ENCODE measurements around the gene AP1G1.

Gene AP1G1

DNA sequence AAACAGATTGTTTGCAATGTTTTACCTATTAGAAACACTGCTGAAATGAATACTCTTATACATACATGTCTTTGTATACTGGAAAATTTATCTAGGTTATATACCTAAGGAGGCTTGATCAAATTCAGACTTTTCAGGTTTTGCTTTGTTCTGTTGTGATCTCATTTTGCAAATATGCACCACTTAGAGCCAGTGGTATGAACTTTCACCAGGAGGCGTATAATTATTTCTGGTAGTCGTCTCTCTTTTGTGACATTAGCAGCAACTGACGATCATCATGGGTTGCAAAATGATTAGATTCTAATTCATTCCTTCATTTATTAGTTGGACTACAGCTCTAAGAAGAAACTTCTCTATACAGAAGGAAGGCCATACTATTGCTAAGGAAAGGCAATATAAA lies 26.9 kb downstream of the AP1G1 start:
- peaks cover 74% of the 10 kb centered on the region for H3K79me2 ChIP-seq (ENCODE audit: control insufficient read depth, low read length)
- no peak overlapping the region for H3K27ac ChIP-seq (ENCODE audit: low read depth, low read length)
- H3K36me3 ChIP-seq (ENCODE audit: control insufficient read depth, low read length): peaks cover 35% of the 10 kb centered on the region
- no peaks in the 10 kb centered on the region for H3K9me3 ChIP-seq (ENCODE audit: control insufficient read depth, insufficient read depth, low read length)
- H3K9me2 ChIP-seq (replicated peaks; ENCODE audit: control insufficient read depth, low read length): no peaks in the 10 kb centered on the region
- H3F3A ChIP-seq (ENCODE audit: control insufficient read depth, insufficient read depth): no peaks in the 10 kb centered on the region
- TF ChIP-seq EZH2phosphoT487 (IDR thresholded peaks at IDR 0.05; ENCODE audit: borderline replicate concordance, low read length): no peak
- TF ChIP-seq, protein P1, sequence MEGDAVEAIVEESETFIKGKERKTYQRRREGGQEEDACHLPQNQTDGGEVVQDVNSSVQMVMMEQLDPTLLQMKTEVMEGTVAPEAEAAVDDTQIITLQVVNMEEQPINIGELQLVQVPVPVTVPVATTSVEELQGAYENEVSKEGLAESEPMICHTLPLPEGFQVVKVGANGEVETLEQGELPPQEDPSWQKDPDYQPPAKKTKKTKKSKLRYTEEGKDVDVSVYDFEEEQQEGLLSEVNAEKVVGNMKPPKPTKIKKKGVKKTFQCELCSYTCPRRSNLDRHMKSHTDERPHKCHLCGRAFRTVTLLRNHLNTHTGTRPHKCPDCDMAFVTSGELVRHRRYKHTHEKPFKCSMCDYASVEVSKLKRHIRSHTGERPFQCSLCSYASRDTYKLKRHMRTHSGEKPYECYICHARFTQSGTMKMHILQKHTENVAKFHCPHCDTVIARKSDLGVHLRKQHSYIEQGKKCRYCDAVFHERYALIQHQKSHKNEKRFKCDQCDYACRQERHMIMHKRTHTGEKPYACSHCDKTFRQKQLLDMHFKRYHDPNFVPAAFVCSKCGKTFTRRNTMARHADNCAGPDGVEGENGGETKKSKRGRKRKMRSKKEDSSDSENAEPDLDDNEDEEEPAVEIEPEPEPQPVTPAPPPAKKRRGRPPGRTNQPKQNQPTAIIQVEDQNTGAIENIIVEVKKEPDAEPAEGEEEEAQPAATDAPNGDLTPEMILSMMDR (IDR thresholded peaks at IDR 0.05; ENCODE audit: low read depth, low read length, poor library complexity, severe bottlenecking): no peak
- no peak overlapping the region for H3K4me2 ChIP-seq (ENCODE audit: low read length)
- H3K27me3 ChIP-seq (ENCODE audit: control insufficient read depth, low read length): no peaks in the 10 kb centered on the region
- H3K4me3 ChIP-seq (ENCODE audit: low read length): no peak overlapping the region
- peaks cover 3% of the 10 kb centered on the region for H3K4me1 ChIP-seq (ENCODE audit: control insufficient read depth, low read length)
- no peaks in the 10 kb centered on the region for H4K20me1 ChIP-seq (ENCODE audit: control insufficient read depth, insufficient read depth, low read depth, low read length)

DNA sequence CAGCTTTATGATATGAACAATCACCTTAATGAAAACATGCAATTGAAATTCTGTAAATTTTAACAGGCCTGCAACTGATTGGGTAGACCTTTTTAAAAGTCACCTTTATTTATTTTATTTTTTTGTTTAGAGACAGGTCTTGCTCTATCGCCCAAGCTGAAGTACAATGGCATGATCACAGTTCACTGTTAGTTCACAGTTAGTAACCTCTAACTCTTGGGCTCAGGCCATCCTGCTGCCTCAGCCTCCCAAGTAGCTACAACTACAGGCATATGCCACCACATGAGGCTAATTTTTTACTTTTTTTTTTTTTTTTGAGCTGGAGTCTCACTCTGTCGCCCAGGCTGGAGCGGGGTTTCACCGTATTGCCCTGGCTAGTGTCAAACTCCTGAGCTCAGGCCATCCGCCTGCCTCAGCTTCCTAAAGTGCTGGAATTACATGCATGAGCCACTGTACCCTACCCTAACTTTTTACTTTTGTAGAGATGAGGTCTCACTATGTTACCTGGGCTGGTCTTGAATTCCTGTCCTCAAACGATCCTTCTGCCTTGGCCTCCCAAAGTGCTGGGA lies 28.0 kb downstream of the AP1G1 start:
- no peak for TF ChIP-seq EZH2phosphoT487 (IDR thresholded peaks at IDR 0.05; ENCODE audit: borderline replicate concordance, low read length)
- TF ChIP-seq, protein P1 (IDR thresholded peaks at IDR 0.05; ENCODE audit: low read depth, low read length, poor library complexity, severe bottlenecking): no peak
- H3K9me3 ChIP-seq (ENCODE audit: control insufficient read depth, insufficient read depth, low read length): no peaks in the 10 kb centered on the region
- no peaks in the 10 kb centered on the region for H4K20me1 ChIP-seq (ENCODE audit: control insufficient read depth, insufficient read depth, low read depth, low read length)
- no peak overlapping the region for H3K4me2 ChIP-seq (ENCODE audit: low read length)
- peaks cover 36% of the 10 kb centered on the region for H3K36me3 ChIP-seq (ENCODE audit: control insufficient read depth, low read length)
- H3K79me2 ChIP-seq (ENCODE audit: control insufficient read depth, low read length): peaks cover 72% of the 10 kb centered on the region
- no peaks in the 10 kb centered on the region for H3K27me3 ChIP-seq (ENCODE audit: control insufficient read depth, low read length)
- H3K4me3 ChIP-seq (ENCODE audit: low read length): no peak overlapping the region
- H3K27ac ChIP-seq (ENCODE audit: low read depth, low read length): no peak overlapping the region
- H3F3A ChIP-seq (ENCODE audit: control insufficient read depth, insufficient read depth): peaks cover 3% of the 10 kb centered on the region; the same call in 1 of the 2 replicates
- H3K4me1 ChIP-seq (ENCODE audit: control insufficient read depth, low read length): peaks cover 13% of the 10 kb centered on the region
- H3K9me2 ChIP-seq (replicated peaks; ENCODE audit: control insufficient read depth, low read length): no peaks in the 10 kb centered on the region

DNA sequence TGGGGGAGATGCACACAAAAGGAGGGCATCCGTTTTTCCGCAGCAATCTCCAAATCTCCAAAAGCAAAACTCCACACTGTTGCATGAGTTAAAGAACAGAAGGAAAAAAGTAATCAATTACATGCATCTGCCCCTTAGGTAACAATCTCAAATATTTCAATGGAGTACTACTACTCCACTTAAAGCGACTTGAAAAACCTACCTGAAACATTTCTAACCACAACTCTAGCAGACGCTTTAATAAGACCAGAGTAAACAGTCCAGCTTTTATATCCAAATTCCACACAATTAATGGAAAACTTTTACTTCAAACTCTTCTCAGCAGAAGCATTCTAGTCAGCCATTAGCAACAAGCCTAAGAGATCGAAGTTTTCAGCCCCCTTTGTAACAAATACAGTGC lies 29.9 kb downstream of the AP1G1 start:
- H3F3A ChIP-seq (ENCODE audit: control insufficient read depth, insufficient read depth): peaks cover 3% of the 10 kb centered on the region; the same call in 1 of the 2 replicates
- H3K36me3 ChIP-seq (ENCODE audit: control insufficient read depth, low read length): peaks cover 45% of the 10 kb centered on the region
- no peaks in the 10 kb centered on the region for H3K27me3 ChIP-seq (ENCODE audit: control insufficient read depth, low read length)
- no peak for TF ChIP-seq EZH2phosphoT487 (IDR thresholded peaks at IDR 0.05; ENCODE audit: borderline replicate concordance, low read length)
- TF ChIP-seq, protein P1 (IDR thresholded peaks at IDR 0.05; ENCODE audit: low read depth, low read length, poor library complexity, severe bottlenecking): no peak
- H4K20me1 ChIP-seq (ENCODE audit: control insufficient read depth, insufficient read depth, low read depth, low read length): no peaks in the 10 kb centered on the region
- H3K4me2 ChIP-seq (ENCODE audit: low read length): no peak overlapping the region
- no peaks in the 10 kb centered on the region for H3K9me2 ChIP-seq (replicated peaks; ENCODE audit: control insufficient read depth, low read length)
- no peaks in the 10 kb centered on the region for H3K9me3 ChIP-seq (ENCODE audit: control insufficient read depth, insufficient read depth, low read length)
- no peak overlapping the region for H3K27ac ChIP-seq (ENCODE audit: low read depth, low read length)
- H3K4me3 ChIP-seq (ENCODE audit: low read length): no peak overlapping the region
- peaks cover 63% of the 10 kb centered on the region for H3K79me2 ChIP-seq (ENCODE audit: control insufficient read depth, low read length)
- H3K4me1 ChIP-seq (ENCODE audit: control insufficient read depth, low read length): peaks cover 13% of the 10 kb centered on the region
